Measurements from ENCODE around the gene LHPP. TPM values are rescaled to one million over a fixed set of nuclear protein-coding genes. Genes with fewer than 3 reads are reported as not detected.

The LHPP gene
- total RNA-seq, 1 donor from 2014 or later = 22.9 TPM

- Mint-ChIP-seq H3K36me3 (ENCODE audit: low read depth) (peaks cover 3% of the 10 kb centered on the region), H3K9me3 (no peaks in the 10 kb centered on the region), H3K27ac (peak overlapping the region; percentile 83), H3K4me1 (peaks cover 80% of the 10 kb centered on the region), H3K27me3 (no peaks in the 10 kb centered on the region), H3K4me3 (peak overlapping the region; percentile 54)
- ATAC-seq (ENCODE audit: low read depth) (no peak), DNase-seq (no peak)
- ChIA-PET POLR2A (interaction anchor here (0.6 to 10.6 kb wide), 5 partner anchors 8 to 135 kb away, joined by 3 to 207 read pairs (median 8); no protein-coding TSS in a partner anchor), CTCF (interaction anchor here (1.1 to 1.6 kb wide), 2 partner anchors 66 to 135 kb away, joined by 3 to 4 read pairs; no protein-coding TSS in a partner anchor)
- TF ChIP-seq, protein P1, sequence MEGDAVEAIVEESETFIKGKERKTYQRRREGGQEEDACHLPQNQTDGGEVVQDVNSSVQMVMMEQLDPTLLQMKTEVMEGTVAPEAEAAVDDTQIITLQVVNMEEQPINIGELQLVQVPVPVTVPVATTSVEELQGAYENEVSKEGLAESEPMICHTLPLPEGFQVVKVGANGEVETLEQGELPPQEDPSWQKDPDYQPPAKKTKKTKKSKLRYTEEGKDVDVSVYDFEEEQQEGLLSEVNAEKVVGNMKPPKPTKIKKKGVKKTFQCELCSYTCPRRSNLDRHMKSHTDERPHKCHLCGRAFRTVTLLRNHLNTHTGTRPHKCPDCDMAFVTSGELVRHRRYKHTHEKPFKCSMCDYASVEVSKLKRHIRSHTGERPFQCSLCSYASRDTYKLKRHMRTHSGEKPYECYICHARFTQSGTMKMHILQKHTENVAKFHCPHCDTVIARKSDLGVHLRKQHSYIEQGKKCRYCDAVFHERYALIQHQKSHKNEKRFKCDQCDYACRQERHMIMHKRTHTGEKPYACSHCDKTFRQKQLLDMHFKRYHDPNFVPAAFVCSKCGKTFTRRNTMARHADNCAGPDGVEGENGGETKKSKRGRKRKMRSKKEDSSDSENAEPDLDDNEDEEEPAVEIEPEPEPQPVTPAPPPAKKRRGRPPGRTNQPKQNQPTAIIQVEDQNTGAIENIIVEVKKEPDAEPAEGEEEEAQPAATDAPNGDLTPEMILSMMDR (IDR thresholded peaks at IDR 0.05) = no peak
- intact Hi-C loops (cut with micrococcal nuclease) = loop anchor here (10.0 kb wide), 1 partner anchor 511 kb away; the partner anchor contains the start of gene CHST15
Observed at GRCh38 chr10:124605856-124606812, 144.5 kb downstream of the LHPP start.

GRCh38 chr10:124606822-124607221 lies 145.2 kb downstream of the LHPP start:
- CTCF ChIA-PET = interaction anchor here (1.1 to 1.6 kb wide), 2 partner anchors 66 to 135 kb away, joined by 3 to 4 read pairs; no protein-coding TSS in a partner anchor

DNA sequence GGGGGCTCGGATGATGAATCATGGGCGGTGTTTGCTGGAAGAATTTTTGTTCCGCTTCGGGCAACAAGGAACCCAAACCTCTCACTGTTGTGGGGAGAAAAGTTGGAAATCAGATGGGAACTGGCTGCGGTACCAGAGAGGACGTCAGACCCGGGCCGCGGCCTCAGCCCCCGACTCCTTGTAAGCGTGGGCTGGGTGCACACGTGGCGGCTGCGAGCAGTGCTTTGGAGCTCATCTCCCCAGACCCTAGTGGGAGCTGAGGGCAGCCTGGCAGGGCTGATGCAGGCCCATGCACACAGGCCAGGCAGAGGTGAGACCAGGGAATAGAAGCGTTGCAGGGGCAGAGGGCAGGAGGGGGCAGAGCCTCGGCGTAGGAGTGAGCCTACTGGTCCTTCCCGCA lies 146.1 kb downstream of the LHPP start:
- Mint-ChIP-seq H3K4me1 (peaks cover 80% of the 10 kb centered on the region), H3K9me3 (no peaks in the 10 kb centered on the region), H3K27ac (peak overlapping the region; percentile 46), H3K36me3 (ENCODE audit: low read depth) (peaks cover 3% of the 10 kb centered on the region), H3K27me3 (no peaks in the 10 kb centered on the region), H3K4me3 (no peak overlapping the region)
- intact Hi-C loops (cut with micrococcal nuclease) = loop anchor here (10.0 kb wide), 1 partner anchor 513 kb away; the partner anchor contains the start of gene CHST15
- ChIA-PET CTCF (no interaction called here), POLR2A (interaction anchor here (1.1 to 10.6 kb wide), 2 partner anchors 15 to 78 kb away, joined by 3 to 207 read pairs; no protein-coding TSS in a partner anchor)
- TF ChIP-seq, protein P1 (IDR thresholded peaks at IDR 0.05) = no peak
- no peak for ATAC-seq (ENCODE audit: low read depth)
- DNase-seq = no peak

More at GRCh38 chr10:124606822-124607221, 145.2 kb downstream of the LHPP start:
- DNase-seq (no peak), ATAC-seq (ENCODE audit: low read depth) (no peak)
- no peaks in the 10 kb centered on the region for H3K27me3 Mint-ChIP-seq
- H3K9me3 Mint-ChIP-seq = no peaks in the 10 kb centered on the region
- H3K36me3 Mint-ChIP-seq (ENCODE audit: low read depth) = peaks cover 3% of the 10 kb centered on the region
- H3K27ac Mint-ChIP-seq = peak overlapping the region; percentile 70
- intact Hi-C loops (cut with micrococcal nuclease) = loop anchor here (10.0 kb wide), 1 partner anchor 512 kb away; the partner anchor contains the start of gene CHST15
- TF ChIP-seq, protein P1 (IDR thresholded peaks at IDR 0.05) = no peak
- H3K4me3 Mint-ChIP-seq = peak overlapping the region; percentile 16
- POLR2A ChIA-PET = interaction anchor here (0.6 to 10.6 kb wide), 3 partner anchors 16 to 79 kb away, joined by 3 to 207 read pairs (median 3); no protein-coding TSS in a partner anchor
- H3K4me1 Mint-ChIP-seq = peaks cover 80% of the 10 kb centered on the region

- CTCF ChIA-PET = no interaction called here
- POLR2A ChIA-PET = interaction anchor here (0.9 to 10.6 kb wide), 2 partner anchors 15 to 115 kb away, joined by 3 to 207 read pairs; no protein-coding TSS in a partner anchor
- Mint-ChIP-seq H3K27me3 (no peaks in the 10 kb centered on the region), H3K4me1 (peaks cover 80% of the 10 kb centered on the region), H3K27ac (peak overlapping the region; percentile 46), H3K36me3 (ENCODE audit: low read depth) (peaks cover 3% of the 10 kb centered on the region), H3K9me3 (no peaks in the 10 kb centered on the region), H3K4me3 (no peak overlapping the region)
- DNase-seq (no peak), ATAC-seq (ENCODE audit: low read depth) (no peak)
- intact Hi-C loops (cut with micrococcal nuclease) = loop anchor here (10.0 kb wide), 1 partner anchor 513 kb away; the partner anchor contains the start of gene CHST15
- TF ChIP-seq, protein P1 (IDR thresholded peaks at IDR 0.05) = no peak
Observed at GRCh38 chr10:124608093-124608721, 146.6 kb downstream of the LHPP start.

Data from activated B cell treated with CpG ODN at 0.5 μM for 24 hours (primary cell).